ENCODE measurements around the gene GLE1.

The GLE1 gene

DNA sequence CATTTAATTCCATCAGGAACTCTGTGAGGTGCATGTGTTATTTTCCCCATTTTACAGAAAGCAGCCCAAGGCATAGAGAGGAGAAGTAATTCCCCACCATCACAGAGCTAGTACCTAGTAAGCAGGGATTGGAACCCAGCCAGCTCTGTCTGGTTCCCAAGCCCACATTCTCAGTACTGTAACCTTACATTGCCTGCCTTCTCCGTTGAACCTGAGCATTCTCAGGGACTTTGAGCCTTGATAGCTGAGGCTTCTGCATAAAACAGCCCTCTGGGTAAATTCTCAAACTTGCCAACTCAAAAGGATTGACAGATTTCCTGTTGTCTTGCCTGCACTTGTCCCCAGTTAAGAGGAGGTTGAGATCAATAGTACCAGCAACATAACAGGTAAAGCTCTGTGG is 9.2 kb upstream of the GLE1 start:
- Histone ChIP-seq H3K27me3 (ENCODE audit: insufficient read depth, low read length) (no peaks in the 10 kb centered on the region), H2AFZ (ENCODE audit: low read length) (no peak overlapping the region), H3F3A (ENCODE audit: insufficient read depth, low read length) (no peaks in the 10 kb centered on the region), H3K4me1 (ENCODE audit: insufficient read depth, low read length, severe bottlenecking) (peaks cover 9% of the 10 kb centered on the region), H3K4me3 (ENCODE audit: low read depth, low read length, poor library complexity, severe bottlenecking) (no peak overlapping the region), H3K9ac (ENCODE audit: low read length) (no peak overlapping the region), H3K9me3 (ENCODE audit: low read length) (no peaks in the 10 kb centered on the region), H3K36me3 (ENCODE audit: insufficient read depth, low read length) (peaks cover 73% of the 10 kb centered on the region), H3K4me2 (ENCODE audit: low read length) (no peak overlapping the region), H3K79me2 (ENCODE audit: insufficient read depth, low read length) (no peaks in the 10 kb centered on the region), H3K27ac (ENCODE audit: low read depth, low read length, poor library complexity, severe bottlenecking) (no peak overlapping the region), H3K9me2 (ENCODE audit: low read depth, low read length) (no peaks in the 10 kb centered on the region), H4K20me1 (ENCODE audit: insufficient read depth, low read length) (no peaks in the 10 kb centered on the region)
- TF ChIP-seq, protein P1, sequence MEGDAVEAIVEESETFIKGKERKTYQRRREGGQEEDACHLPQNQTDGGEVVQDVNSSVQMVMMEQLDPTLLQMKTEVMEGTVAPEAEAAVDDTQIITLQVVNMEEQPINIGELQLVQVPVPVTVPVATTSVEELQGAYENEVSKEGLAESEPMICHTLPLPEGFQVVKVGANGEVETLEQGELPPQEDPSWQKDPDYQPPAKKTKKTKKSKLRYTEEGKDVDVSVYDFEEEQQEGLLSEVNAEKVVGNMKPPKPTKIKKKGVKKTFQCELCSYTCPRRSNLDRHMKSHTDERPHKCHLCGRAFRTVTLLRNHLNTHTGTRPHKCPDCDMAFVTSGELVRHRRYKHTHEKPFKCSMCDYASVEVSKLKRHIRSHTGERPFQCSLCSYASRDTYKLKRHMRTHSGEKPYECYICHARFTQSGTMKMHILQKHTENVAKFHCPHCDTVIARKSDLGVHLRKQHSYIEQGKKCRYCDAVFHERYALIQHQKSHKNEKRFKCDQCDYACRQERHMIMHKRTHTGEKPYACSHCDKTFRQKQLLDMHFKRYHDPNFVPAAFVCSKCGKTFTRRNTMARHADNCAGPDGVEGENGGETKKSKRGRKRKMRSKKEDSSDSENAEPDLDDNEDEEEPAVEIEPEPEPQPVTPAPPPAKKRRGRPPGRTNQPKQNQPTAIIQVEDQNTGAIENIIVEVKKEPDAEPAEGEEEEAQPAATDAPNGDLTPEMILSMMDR (IDR thresholded peaks at IDR 0.05; ENCODE audit: low read length), result no peak
- no peak for TF ChIP-seq EZH2 (IDR thresholded peaks at IDR 0.05; ENCODE audit: borderline replicate concordance, low read length)

DNA sequence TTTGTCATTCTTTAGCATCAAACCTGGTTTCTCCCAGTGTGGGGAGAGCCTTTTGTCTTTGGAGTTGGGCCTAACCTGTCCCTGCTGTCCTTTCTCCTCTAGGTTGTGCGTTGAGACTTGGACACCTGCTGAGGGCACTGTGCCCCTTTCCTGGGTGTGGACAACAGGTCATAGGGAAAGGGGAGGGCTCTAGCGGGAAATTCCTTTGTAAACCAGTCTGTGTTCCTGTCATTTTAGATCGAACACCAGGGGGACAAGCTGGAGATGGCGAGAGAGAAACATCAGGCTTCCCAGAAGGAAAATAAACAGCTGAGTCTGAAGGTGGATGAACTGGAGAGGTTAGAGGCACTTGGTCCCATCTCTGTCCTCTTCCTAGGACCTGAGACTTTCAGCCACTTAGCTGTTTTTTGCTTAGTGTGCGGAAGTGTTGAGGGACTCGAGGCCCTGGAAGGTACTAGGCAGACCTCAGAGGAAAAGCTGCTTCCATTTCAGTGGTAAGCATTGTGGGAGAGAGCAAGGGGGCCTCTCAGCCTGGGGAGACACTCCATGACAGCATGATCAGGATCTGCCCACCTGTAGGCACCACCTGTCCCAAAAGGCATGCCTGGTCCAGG is 8.6 kb upstream of the GLE1 start:
- Histone ChIP-seq H3K27me3 (ENCODE audit: insufficient read depth, low read length) (no peaks in the 10 kb centered on the region), H3K9me3 (ENCODE audit: low read length) (no peaks in the 10 kb centered on the region), H3K4me3 (ENCODE audit: low read depth, low read length, poor library complexity, severe bottlenecking) (no peak overlapping the region), H3K4me2 (ENCODE audit: low read length) (no peak overlapping the region), H2AFZ (ENCODE audit: low read length) (no peak overlapping the region), H3K36me3 (ENCODE audit: insufficient read depth, low read length) (peaks cover 75% of the 10 kb centered on the region), H3K9ac (ENCODE audit: low read length) (no peak overlapping the region), H3K9me2 (ENCODE audit: low read depth, low read length) (no peaks in the 10 kb centered on the region), H3K79me2 (ENCODE audit: insufficient read depth, low read length) (no peaks in the 10 kb centered on the region), H3K4me1 (ENCODE audit: insufficient read depth, low read length, severe bottlenecking) (peaks cover 9% of the 10 kb centered on the region), H3K27ac (ENCODE audit: low read depth, low read length, poor library complexity, severe bottlenecking) (no peak overlapping the region), H4K20me1 (ENCODE audit: insufficient read depth, low read length) (no peaks in the 10 kb centered on the region), H3F3A (ENCODE audit: insufficient read depth, low read length) (no peaks in the 10 kb centered on the region)
- TF ChIP-seq, protein P1 (IDR thresholded peaks at IDR 0.05; ENCODE audit: low read length), result no peak
- TF ChIP-seq EZH2 (IDR thresholded peaks at IDR 0.05; ENCODE audit: borderline replicate concordance, low read length), result no peak

DNA sequence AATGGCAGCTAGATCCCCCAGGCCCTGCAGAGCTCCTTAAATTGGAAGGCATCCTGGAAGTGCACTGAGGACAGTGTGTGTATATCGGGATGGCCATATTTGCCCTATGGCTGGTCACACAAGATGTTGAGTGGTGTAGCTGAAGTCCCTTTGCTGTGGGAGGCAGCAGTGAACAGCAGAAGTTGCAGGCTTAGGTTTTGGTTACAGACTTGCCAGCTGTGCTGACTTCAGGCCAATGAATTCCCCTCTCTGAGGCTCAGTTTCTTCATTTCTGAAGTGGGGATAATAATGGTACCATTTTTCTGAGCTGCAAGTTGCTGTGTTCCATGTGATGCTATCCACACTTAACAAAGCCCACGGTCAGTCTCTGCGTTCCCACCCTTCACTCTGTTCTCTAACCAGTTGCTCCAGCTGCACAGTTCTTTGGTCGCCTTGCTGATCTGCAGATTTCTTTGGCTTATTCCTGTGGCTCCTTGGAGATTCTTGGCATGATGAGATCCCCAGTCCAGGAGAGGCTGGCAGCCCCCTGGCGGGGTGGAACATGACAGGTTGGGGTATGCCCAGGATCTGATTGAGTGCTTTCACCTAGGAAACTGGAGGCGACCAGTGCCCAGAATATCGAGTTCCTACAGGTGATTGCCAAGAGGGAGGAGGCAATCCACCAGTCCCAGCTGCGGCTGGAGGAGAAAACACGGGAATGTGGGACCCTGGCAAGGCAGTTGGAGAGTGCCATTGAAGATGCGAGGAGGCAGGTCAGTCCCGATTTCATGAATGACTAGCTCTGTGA is 6.5 kb upstream of the GLE1 start:
- TF ChIP-seq, protein P1 (IDR thresholded peaks at IDR 0.05; ENCODE audit: low read length), result no peak
- no peak for TF ChIP-seq EZH2 (IDR thresholded peaks at IDR 0.05; ENCODE audit: borderline replicate concordance, low read length)
- Histone ChIP-seq H3K4me2 (ENCODE audit: low read length) (no peak overlapping the region), H3K4me3 (ENCODE audit: low read depth, low read length, poor library complexity, severe bottlenecking) (no peak overlapping the region)

More for the DNA sequence above, 6.5 kb upstream of the GLE1 start:
- Histone ChIP-seq H3K27ac (ENCODE audit: low read depth, low read length, poor library complexity, severe bottlenecking) (no peak overlapping the region), H3K4me1 (ENCODE audit: insufficient read depth, low read length, severe bottlenecking) (peaks cover 9% of the 10 kb centered on the region), H4K20me1 (ENCODE audit: insufficient read depth, low read length) (no peaks in the 10 kb centered on the region), H3K36me3 (ENCODE audit: insufficient read depth, low read length) (peaks cover 76% of the 10 kb centered on the region), H3K9me3 (ENCODE audit: low read length) (no peaks in the 10 kb centered on the region), H3K9ac (ENCODE audit: low read length) (no peak overlapping the region), H3K27me3 (ENCODE audit: insufficient read depth, low read length) (no peaks in the 10 kb centered on the region), H3K79me2 (ENCODE audit: insufficient read depth, low read length) (no peaks in the 10 kb centered on the region), H3F3A (ENCODE audit: insufficient read depth, low read length) (no peaks in the 10 kb centered on the region; the same call in 1 of the 2 replicates), H2AFZ (ENCODE audit: low read length) (no peak overlapping the region), H3K9me2 (ENCODE audit: low read depth, low read length) (no peaks in the 10 kb centered on the region)

All from OCI-LY1 (cell line).